K562 (cell line): ENCODE data around the gene SNRPF. TPM values are rescaled to one million over a fixed set of nuclear protein-coding genes. Genes with fewer than 3 reads are reported as not detected.

Experiments used
- polyA plus RNA-seq, 8 experiments: library from polyadenylated mRNA; depleted of rRNA in 4 of 8; stranded (reverse) in 5 of 8; unstranded in 3 of 8; fragments of >200 nt; fragmentation: Nextera tagmentation in 2 of 8; fragmentation: Illumina TruSeq in 1 of 8; extraction: Ambion mirVana in 2 of 8; extraction: Trizol in 1 of 8; gene quantifications; 2 replicates each; pipeline versions ENCODE4 v1.2.1 to v1.2.3, GENCODE V29; 2011 to 2014; ENCODE audit warnings: inconsistent platforms in 1 of 8, missing spikeins in 1 of 8
- total RNA-seq, 7 experiments: library from RNA; depleted of rRNA in 6 of 7; stranded (reverse); fragments of >200 nt in 6 of 7; fragmentation: Illumina TruSeq in 2 of 7; extraction: Trizol in 2 of 7; gene quantifications; 2 replicates each; pipeline versions ENCODE4 v1.2.1 to v1.2.3, GENCODE V29; 2011 to 2021; ENCODE audit warnings: low replicate concordance in 1 of 7

The SNRPF gene
- total and polyA plus RNA-seq, 9 of the 15 experiments (the other 6 are each of a cell fraction or from before 2014, with no cell fraction given) = 37.9 to 205 (median 93.6) TPM

Other genes starting within 250 kb of the SNRPF start
- not detected in 2 replicates for gene NTN4, start 68.2 kb upstream of the SNRPF start, total RNA-seq (2014; rRNA removed)
- gene NTN4, start 68.2 kb upstream of the SNRPF start, total RNA-seq (2014; rRNA removed; fragmentation: Illumina TruSeq; extraction: Trizol) = not detected in 2 replicates
- not detected in 2 replicates for gene NTN4, start 68.2 kb upstream of the SNRPF start, total RNA-seq (2015; rRNA removed; fragmentation: Illumina TruSeq; extraction: Trizol)
- 0.13 TPM in 1 of 2 replicates, not detected in the other for gene NTN4, start 68.2 kb upstream of the SNRPF start, total RNA-seq (2021)
- gene NTN4, start 68.2 kb upstream of the SNRPF start, polyA plus RNA-seq (2011; rRNA removed) = not detected in 2 replicates
- gene NTN4, start 68.2 kb upstream of the SNRPF start, polyA plus RNA-seq (2014; fragmentation: Illumina TruSeq; extraction: Trizol) = not detected in 2 replicates
- gene NTN4, start 68.2 kb upstream of the SNRPF start, polyA plus RNA-seq (2014; fragmentation: Nextera tagmentation; extraction: Ambion mirVana) = not detected
- gene NTN4, start 68.2 kb upstream of the SNRPF start, polyA plus RNA-seq (2014; rRNA removed) = not detected in 2 replicates
- not detected in 2 replicates for gene CCDC38, start 83.7 kb downstream of the SNRPF start, total RNA-seq (2014; rRNA removed)
- gene CCDC38, start 83.7 kb downstream of the SNRPF start, total RNA-seq (2014; rRNA removed; fragmentation: Illumina TruSeq; extraction: Trizol) = not detected in 2 replicates
- not detected in 2 replicates for gene CCDC38, start 83.7 kb downstream of the SNRPF start, total RNA-seq (2015; rRNA removed; fragmentation: Illumina TruSeq; extraction: Trizol)
- not detected in 2 replicates for gene CCDC38, start 83.7 kb downstream of the SNRPF start, total RNA-seq (2021)
- gene CCDC38, start 83.7 kb downstream of the SNRPF start, polyA plus RNA-seq (2011; rRNA removed) = not detected in 2 replicates
- not detected in 2 replicates for gene CCDC38, start 83.7 kb downstream of the SNRPF start, polyA plus RNA-seq (2014; fragmentation: Illumina TruSeq; extraction: Trizol)
- not detected for gene CCDC38, start 83.7 kb downstream of the SNRPF start, polyA plus RNA-seq (2014; fragmentation: Nextera tagmentation; extraction: Ambion mirVana)
- not detected in 2 replicates for gene CCDC38, start 83.7 kb downstream of the SNRPF start, polyA plus RNA-seq (2014; rRNA removed)
- not detected in 2 replicates for gene AMDHD1, start 84.4 kb downstream of the SNRPF start, total RNA-seq (2014; rRNA removed)
- gene AMDHD1, start 84.4 kb downstream of the SNRPF start, total RNA-seq (2014; rRNA removed; fragmentation: Illumina TruSeq; extraction: Trizol) = not detected in 2 replicates
- not detected in 2 replicates for gene AMDHD1, start 84.4 kb downstream of the SNRPF start, total RNA-seq (2015; rRNA removed; fragmentation: Illumina TruSeq; extraction: Trizol)
- gene AMDHD1, start 84.4 kb downstream of the SNRPF start, total RNA-seq (2021) = not detected in 2 replicates
- gene AMDHD1, start 84.4 kb downstream of the SNRPF start, polyA plus RNA-seq (2011; rRNA removed) = not detected in 2 replicates
- gene AMDHD1, start 84.4 kb downstream of the SNRPF start, polyA plus RNA-seq (2014; fragmentation: Illumina TruSeq; extraction: Trizol) = not detected in 2 replicates
- not detected for gene AMDHD1, start 84.4 kb downstream of the SNRPF start, polyA plus RNA-seq (2014; fragmentation: Nextera tagmentation; extraction: Ambion mirVana)
- not detected in 2 replicates for gene AMDHD1, start 84.4 kb downstream of the SNRPF start, polyA plus RNA-seq (2014; rRNA removed)
- not detected in 2 replicates for gene HAL, start 137.4 kb downstream of the SNRPF start, total RNA-seq (2014; rRNA removed)
- gene HAL, start 137.4 kb downstream of the SNRPF start, total RNA-seq (2014; rRNA removed; fragmentation: Illumina TruSeq; extraction: Trizol) = not detected in 2 replicates
- 0.04 TPM in 1 of 2 replicates, not detected in the other for gene HAL, start 137.4 kb downstream of the SNRPF start, total RNA-seq (2015; rRNA removed; fragmentation: Illumina TruSeq; extraction: Trizol)
- 0.20 TPM in 1 of 2 replicates, not detected in the other for gene HAL, start 137.4 kb downstream of the SNRPF start, total RNA-seq (2021)
- gene HAL, start 137.4 kb downstream of the SNRPF start, polyA plus RNA-seq (2011; rRNA removed) = 0.03 and 0.36 TPM in 2 replicates
- 0.03 and 0.04 TPM in 2 replicates for gene HAL, start 137.4 kb downstream of the SNRPF start, polyA plus RNA-seq (2014; fragmentation: Illumina TruSeq; extraction: Trizol)
- not detected for gene HAL, start 137.4 kb downstream of the SNRPF start, polyA plus RNA-seq (2014; fragmentation: Nextera tagmentation; extraction: Ambion mirVana)
- 0.28 TPM in 1 of 2 replicates, not detected in the other for gene HAL, start 137.4 kb downstream of the SNRPF start, polyA plus RNA-seq (2014; rRNA removed)
- gene LTA4H, start 176.6 kb downstream of the SNRPF start, total RNA-seq (2014; rRNA removed) = 25.2 and 27.8 TPM in 2 replicates
- gene LTA4H, start 176.6 kb downstream of the SNRPF start, total RNA-seq (2014; rRNA removed; fragmentation: Illumina TruSeq; extraction: Trizol) = 42.9 and 47.0 TPM in 2 replicates
- gene LTA4H, start 176.6 kb downstream of the SNRPF start, total RNA-seq (2015; rRNA removed; fragmentation: Illumina TruSeq; extraction: Trizol) = 39.2 and 40.5 TPM in 2 replicates
- 32.9 and 33.2 TPM in 2 replicates for gene LTA4H, start 176.6 kb downstream of the SNRPF start, total RNA-seq (2021)
- 39.3 and 57.4 TPM in 2 replicates for gene LTA4H, start 176.6 kb downstream of the SNRPF start, polyA plus RNA-seq (2011; rRNA removed)
- 45.8 and 58.1 TPM in 2 replicates for gene LTA4H, start 176.6 kb downstream of the SNRPF start, polyA plus RNA-seq (2014; fragmentation: Illumina TruSeq; extraction: Trizol)
- 10 to 100 TPM; 37.6 to 46.8 TPM for gene LTA4H, start 176.6 kb downstream of the SNRPF start, polyA plus RNA-seq (2014; fragmentation: Nextera tagmentation; extraction: Ambion mirVana)
- 35.7 and 42.9 TPM in 2 replicates for gene LTA4H, start 176.6 kb downstream of the SNRPF start, polyA plus RNA-seq (2014; rRNA removed)